ENCODE results near the gene TUBB1. TPM values are rescaled to one million over a fixed set of nuclear protein-coding genes. Genes with fewer than 3 reads are reported as not detected.
A peak's percentile ranks its signal among the peaks of the same experiment; 100 is the strongest.

TUBB1 gene
- total and polyA plus RNA-seq, 2 of the 13 experiments (the other 11 are each of a cell fraction or from before 2014, with no cell fraction given) = 0.11 to 57.6 TPM

DNA sequence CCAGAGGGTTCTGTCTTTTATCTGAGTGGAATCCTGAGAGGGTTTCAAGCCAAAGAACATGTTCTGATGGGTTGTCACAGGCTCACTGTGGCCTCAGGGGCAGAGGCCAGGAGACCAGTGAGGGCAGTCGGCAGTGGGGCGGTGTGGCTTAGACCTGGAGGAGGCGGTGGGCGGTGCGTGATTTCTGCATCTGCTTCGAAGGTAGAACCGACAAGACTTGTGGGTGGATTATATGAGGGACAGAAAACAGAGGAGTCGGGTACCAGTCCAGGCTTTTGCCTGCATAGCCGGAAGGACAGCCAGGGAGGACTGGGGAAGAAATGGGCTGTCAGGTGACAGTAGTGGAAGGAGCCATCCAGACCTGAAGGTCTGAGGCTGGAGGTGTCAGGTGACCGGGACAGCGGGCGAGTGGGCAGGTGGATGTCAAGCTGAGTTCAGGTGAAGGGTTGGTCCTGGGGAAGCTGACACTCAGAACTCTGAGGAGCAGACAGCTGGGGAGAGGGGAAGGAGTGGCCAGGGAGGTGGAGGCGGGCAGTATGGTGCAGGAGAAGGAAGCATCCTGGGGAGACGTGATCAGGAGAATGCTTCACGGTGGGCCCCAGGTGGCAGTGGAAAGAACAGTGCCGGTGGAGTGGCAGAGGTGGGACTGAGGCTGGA, 15.3 kb upstream of the TUBB1 start (continued):
- TF ChIP-seq, protein P1, sequence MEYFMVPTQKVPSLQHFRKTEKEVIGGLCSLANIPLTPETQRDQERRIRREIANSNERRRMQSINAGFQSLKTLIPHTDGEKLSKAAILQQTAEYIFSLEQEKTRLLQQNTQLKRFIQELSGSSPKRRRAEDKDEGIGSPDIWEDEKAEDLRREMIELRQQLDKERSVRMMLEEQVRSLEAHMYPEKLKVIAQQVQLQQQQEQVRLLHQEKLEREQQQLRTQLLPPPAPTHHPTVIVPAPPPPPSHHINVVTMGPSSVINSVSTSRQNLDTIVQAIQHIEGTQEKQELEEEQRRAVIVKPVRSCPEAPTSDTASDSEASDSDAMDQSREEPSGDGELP (IDR thresholded peaks at IDR 0.05; ENCODE audit: borderline replicate concordance, low read depth) = peak; percentile 29; the same call in 1 of the 2 replicates
- TF ChIP-seq, protein P2, sequence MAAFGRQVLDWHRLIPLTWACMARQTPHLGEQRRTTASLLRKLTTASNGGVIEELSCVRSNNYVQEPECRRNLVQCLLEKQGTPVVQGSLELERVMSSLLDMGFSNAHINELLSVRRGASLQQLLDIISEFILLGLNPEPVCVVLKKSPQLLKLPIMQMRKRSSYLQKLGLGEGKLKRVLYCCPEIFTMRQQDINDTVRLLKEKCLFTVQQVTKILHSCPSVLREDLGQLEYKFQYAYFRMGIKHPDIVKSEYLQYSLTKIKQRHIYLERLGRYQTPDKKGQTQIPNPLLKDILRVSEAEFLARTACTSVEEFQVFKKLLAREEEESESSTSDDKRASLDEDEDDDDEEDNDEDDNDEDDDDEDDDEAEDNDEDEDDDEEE (CRISPR knock-in tag; IDR thresholded peaks at IDR 0.05) = no peak; the same call in 1 of the 2 replicates
- no peak for TF ChIP-seq CHD4 (IDR thresholded peaks at IDR 0.05; ENCODE audit: borderline replicate concordance, low read length)
- no peak for TF ChIP-seq ZNF75D (CRISPR knock-in tag; IDR thresholded peaks at IDR 0.05; ENCODE audit: borderline replicate concordance)
- TF ChIP-seq ZKSCAN5 (CRISPR knock-in tag; IDR thresholded peaks at IDR 0.05) = no peak
- TF ChIP-seq CEBPB (IDR thresholded peaks at IDR 0.05; ENCODE audit: borderline replicate concordance, low read depth, low read length) = no peak
- TF ChIP-seq, protein P3, sequence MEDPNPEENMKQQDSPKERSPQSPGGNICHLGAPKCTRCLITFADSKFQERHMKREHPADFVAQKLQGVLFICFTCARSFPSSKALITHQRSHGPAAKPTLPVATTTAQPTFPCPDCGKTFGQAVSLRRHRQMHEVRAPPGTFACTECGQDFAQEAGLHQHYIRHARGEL (CRISPR knock-in tag; IDR thresholded peaks at IDR 0.05) = no peak
- TF ChIP-seq FOXA3 (CRISPR knock-in tag; IDR thresholded peaks at IDR 0.05) = no peak
- no peak for TF ChIP-seq ZNF629 (CRISPR knock-in tag; conservative IDR thresholded peaks at IDR 0.05)
- TF ChIP-seq JUN (CRISPR knock-in tag; IDR thresholded peaks at IDR 0.05) = no peak
- TF ChIP-seq ZNF160 (CRISPR knock-in tag; IDR thresholded peaks at IDR 0.05) = no peak
- TF ChIP-seq ZNF7 (CRISPR knock-in tag; IDR thresholded peaks at IDR 0.05) = no peak
- TF ChIP-seq SIN3B (IDR thresholded peaks at IDR 0.05; ENCODE audit: low read length) = no peak
- TF ChIP-seq RARA (CRISPR knock-in tag; IDR thresholded peaks at IDR 0.05) = no peak
- peak; percentile 42 for TF ChIP-seq ZNF883 (CRISPR knock-in tag; IDR thresholded peaks at IDR 0.05; ENCODE audit: not compliant biosample characterization)
- TF ChIP-seq, protein P4, sequence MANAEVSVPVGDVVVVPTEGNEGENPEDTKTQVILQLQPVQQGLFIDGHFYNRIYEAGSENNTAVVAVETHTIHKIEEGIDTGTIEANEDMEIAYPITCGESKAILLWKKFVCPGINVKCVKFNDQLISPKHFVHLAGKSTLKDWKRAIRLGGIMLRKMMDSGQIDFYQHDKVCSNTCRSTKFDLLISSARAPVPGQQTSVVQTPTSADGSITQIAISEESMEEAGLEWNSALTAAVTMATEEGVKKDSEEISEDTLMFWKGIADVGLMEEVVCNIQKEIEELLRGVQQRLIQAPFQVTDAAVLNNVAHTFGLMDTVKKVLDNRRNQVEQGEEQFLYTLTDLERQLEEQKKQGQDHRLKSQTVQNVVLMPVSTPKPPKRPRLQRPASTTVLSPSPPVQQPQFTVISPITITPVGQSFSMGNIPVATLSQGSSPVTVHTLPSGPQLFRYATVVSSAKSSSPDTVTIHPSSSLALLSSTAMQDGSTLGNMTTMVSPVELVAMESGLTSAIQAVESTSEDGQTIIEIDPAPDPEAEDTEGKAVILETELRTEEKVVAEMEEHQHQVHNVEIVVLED (CRISPR knock-in tag; IDR thresholded peaks at IDR 0.05; ENCODE audit: borderline replicate concordance) = no peak
- TF ChIP-seq SUZ12 (IDR thresholded peaks at IDR 0.05; ENCODE audit: low read depth, low read length) = no peak
- TF ChIP-seq YEATS2 (CRISPR knock-in tag; IDR thresholded peaks at IDR 0.05; ENCODE audit: borderline replicate concordance) = no peak
- TF ChIP-seq SNRNP70 (IDR thresholded peaks at IDR 0.05; ENCODE audit: low read depth, low read length) = no peak
- TF ChIP-seq ZNF431 (CRISPR knock-in tag; IDR thresholded peaks at IDR 0.05; ENCODE audit: borderline replicate concordance, low read depth) = no peak
- TF ChIP-seq SSRP1 (CRISPR knock-in tag; IDR thresholded peaks at IDR 0.05) = no peak
- no peak for TF ChIP-seq ADNP (CRISPR knock-in tag; IDR thresholded peaks at IDR 0.05)
- TF ChIP-seq HDAC1 (CRISPR knock-in tag; IDR thresholded peaks at IDR 0.05) = no peak
- no peak for TF ChIP-seq SOX6 (IDR thresholded peaks at IDR 0.05)
- no peak for TF ChIP-seq SOX6 (CRISPR knock-in tag; IDR thresholded peaks at IDR 0.05)
- TF ChIP-seq ZNF33B (CRISPR knock-in tag; IDR thresholded peaks at IDR 0.05) = 0 out of 2 replicates have a peak, but pooled peaks have one; percentile 41
- TF ChIP-seq, protein P5, sequence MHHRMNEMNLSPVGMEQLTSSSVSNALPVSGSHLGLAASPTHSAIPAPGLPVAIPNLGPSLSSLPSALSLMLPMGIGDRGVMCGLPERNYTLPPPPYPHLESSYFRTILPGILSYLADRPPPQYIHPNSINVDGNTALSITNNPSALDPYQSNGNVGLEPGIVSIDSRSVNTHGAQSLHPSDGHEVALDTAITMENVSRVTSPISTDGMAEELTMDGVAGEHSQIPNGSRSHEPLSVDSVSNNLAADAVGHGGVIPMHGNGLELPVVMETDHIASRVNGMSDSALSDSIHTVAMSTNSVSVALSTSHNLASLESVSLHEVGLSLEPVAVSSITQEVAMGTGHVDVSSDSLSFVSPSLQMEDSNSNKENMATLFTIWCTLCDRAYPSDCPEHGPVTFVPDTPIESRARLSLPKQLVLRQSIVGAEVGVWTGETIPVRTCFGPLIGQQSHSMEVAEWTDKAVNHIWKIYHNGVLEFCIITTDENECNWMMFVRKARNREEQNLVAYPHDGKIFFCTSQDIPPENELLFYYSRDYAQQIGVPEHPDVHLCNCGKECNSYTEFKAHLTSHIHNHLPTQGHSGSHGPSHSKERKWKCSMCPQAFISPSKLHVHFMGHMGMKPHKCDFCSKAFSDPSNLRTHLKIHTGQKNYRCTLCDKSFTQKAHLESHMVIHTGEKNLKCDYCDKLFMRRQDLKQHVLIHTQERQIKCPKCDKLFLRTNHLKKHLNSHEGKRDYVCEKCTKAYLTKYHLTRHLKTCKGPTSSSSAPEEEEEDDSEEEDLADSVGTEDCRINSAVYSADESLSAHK (CRISPR knock-in tag; IDR thresholded peaks at IDR 0.05; ENCODE audit: borderline replicate concordance) = no peak
